HepG2 (cell line): ENCODE results near the gene GFPT2. TPM values are rescaled to one million over a fixed set of nuclear protein-coding genes. Genes with fewer than 3 reads are reported as not detected.
A peak's percentile ranks its signal among the peaks of the same experiment; 100 is the strongest.

ENCODE experiments used
- ATM ChIP-seq: fragments of 450-650 bp; IDR thresholded peaks from 2 replicates; pipeline ENCODE4 v1.7.1; 2017; ENCODE audit warnings: mild to moderate bottlenecking, borderline replicate concordance
- CEBPB ChIP-seq: IDR thresholded peaks from 2 replicates; pipeline ENCODE4 v1.6.1; 2011; ENCODE audit warnings: low read depth, low read length, improper control_type of control experiment, borderline replicate concordance
- EP300 ChIP-seq, 3 experiments: sonication (generic) in 1 of 3; formaldehyde crosslinking in 1 of 3; IDR thresholded peaks; 2 replicates each; pipeline versions ENCODE4 v1.5.1 to v1.6.1; 2011 to 2020; ENCODE audit warnings: low read depth in 2 of 3, low read length in 2 of 3, borderline replicate concordance in 1 of 3, improper control_type of control experiment in 1 of 3, mild to moderate bottlenecking in 1 of 3, missing genetic modification reagents in 1 of 3, moderate library complexity in 1 of 3
- ESRRA ChIP-seq: sonication (generic); formaldehyde crosslinking; IDR thresholded peaks from 2 replicates; pipeline ENCODE4 v1.5.1; 2020; ENCODE audit warnings: mild to moderate bottlenecking, low read depth, missing genetic modification reagents
- GLMP ChIP-seq: sonication (generic); formaldehyde crosslinking; IDR thresholded peaks from 2 replicates; pipeline ENCODE4 v1.9.0; 2021; ENCODE audit warnings: missing genetic modification reagents, mild to moderate bottlenecking, borderline replicate concordance
- GZF1 ChIP-seq: sonication (generic); formaldehyde crosslinking; IDR thresholded peaks from 2 replicates; pipeline ENCODE4 v1.5.1; 2020; ENCODE audit warnings: mild to moderate bottlenecking, missing genetic modification reagents
- HNF1B ChIP-seq: sonication (generic); formaldehyde crosslinking; IDR thresholded peaks from 2 replicates; pipeline ENCODE4 v1.5.1; 2020; ENCODE audit warnings: mild to moderate bottlenecking, moderate library complexity, missing genetic modification reagents
- HNF4A ChIP-seq: sonication (generic); formaldehyde crosslinking; IDR thresholded peaks from 2 replicates; pipeline ENCODE4 v1.4.0; 2020; ENCODE audit warnings: missing genetic modification reagents
- HNF4G ChIP-seq, 2 experiments: sonication (generic) in 1 of 2; formaldehyde crosslinking in 1 of 2; IDR thresholded peaks; 2 replicates each; pipeline versions ENCODE4 v1.4.0 to v1.6.1; 2011 to 2020; ENCODE audit warnings: borderline replicate concordance in 2 of 2, low read depth in 2 of 2, mild to moderate bottlenecking in 2 of 2, low read length in 1 of 2, missing genetic modification reagents in 1 of 2, moderate library complexity in 1 of 2
- MAFF ChIP-seq: IDR thresholded peaks from 2 replicates; pipeline ENCODE4 v1.6.1; 2011; ENCODE audit warnings: low read depth, low read length, improper control_type of control experiment
- MTA1 ChIP-seq: sonication (generic); formaldehyde crosslinking; IDR thresholded peaks from 2 replicates; pipeline ENCODE4 v1.4.0; 2020; ENCODE audit warnings: missing genetic modification reagents, mild to moderate bottlenecking, borderline replicate concordance
- NCOR1 ChIP-seq: fragments of 200-600 bp; sonication (generic); IDR thresholded peaks from 2 replicates; pipeline ENCODE4 v1.7.0; 2017; ENCODE audit warnings: antibody characterized with exemption, low read length, borderline replicate concordance
- NR2F2 ChIP-seq: IDR thresholded peaks from 2 replicates; pipeline ENCODE4 v1.6.1; 2012; ENCODE audit warnings: low read depth, inconsistent platforms, borderline replicate concordance
- NR2F6 ChIP-seq, 2 experiments: IDR thresholded peaks; 2 replicates each; pipeline ENCODE4 v1.6.1; 2016; ENCODE audit warnings: antibody characterized with exemption in 1 of 2, mild to moderate bottlenecking in 1 of 2
- SIN3A ChIP-seq: IDR thresholded peaks from 2 replicates; pipeline ENCODE4 v1.6.1; 2011; ENCODE audit warnings: low read depth, mild to moderate bottlenecking, control low read depth, low read length, borderline replicate concordance
- SOX13 ChIP-seq, 3 experiments: fragments of 450-650 bp in 1 of 3; sonication (generic) in 1 of 3; formaldehyde crosslinking in 1 of 3; IDR thresholded peaks in 2 of 3; conservative IDR thresholded peaks in 1 of 3; 2 replicates each; pipeline versions ENCODE4 v1.5.0 to v1.6.1; 2016 to 2020; ENCODE audit warnings: antibody characterized with exemption in 1 of 3, mild to moderate bottlenecking in 1 of 3, missing compliant biosample characterization in 1 of 3, missing genetic modification reagents in 1 of 3, moderate library complexity in 1 of 3
- SOX5 ChIP-seq: IDR thresholded peaks from 2 replicates; pipeline ENCODE4 v1.6.1; 2016; ENCODE audit warnings: borderline replicate concordance
- TAF1 ChIP-seq: sonication (generic); formaldehyde crosslinking; IDR thresholded peaks from 2 replicates; pipeline ENCODE4 v1.4.0; 2020; ENCODE audit warnings: missing genetic modification reagents
- TGIF2 ChIP-seq: IDR thresholded peaks from 2 replicates; pipeline ENCODE4 v1.6.1; 2016; ENCODE audit warnings: control low read depth, missing compliant biosample characterization
- ZBTB26 ChIP-seq: IDR thresholded peaks from 2 replicates; pipeline ENCODE4 v1.6.1; 2016; ENCODE audit warnings: missing compliant biosample characterization, missing genetic modification reagents, borderline replicate concordance
- ZNF143 ChIP-seq: sonication (generic); formaldehyde crosslinking; IDR thresholded peaks from 2 replicates; pipeline ENCODE4 v1.4.0; 2020; ENCODE audit warnings: missing genetic modification reagents
- ZNF17 ChIP-seq: sonication (generic); formaldehyde crosslinking; IDR thresholded peaks from 2 replicates; pipeline ENCODE4 v1.5.0; 2020; ENCODE audit warnings: mild to moderate bottlenecking, missing genetic modification reagents
- ZNF3 ChIP-seq: IDR thresholded peaks from 2 replicates; pipeline ENCODE4 v1.7.0; 2017; ENCODE audit warnings: inconsistent platforms
- ZSCAN12 ChIP-seq: sonication (generic); formaldehyde crosslinking; IDR thresholded peaks from 2 replicates; pipeline ENCODE4 v1.9.0; 2021; ENCODE audit warnings: mild to moderate bottlenecking, missing genetic modification reagents
- polyA plus RNA-seq, 8 experiments: library from polyadenylated mRNA; depleted of rRNA in 3 of 8; stranded (reverse) in 7 of 8; unstranded in 1 of 8; fragments of >200 nt; fragmentation: Illumina TruSeq in 4 of 8; extraction: Trizol in 4 of 8; gene quantifications; 2 replicates each; pipeline versions ENCODE4 v1.2.1 to v1.2.3, GENCODE V29; 2011 to 2016; ENCODE audit warnings: low read depth in 4 of 8, missing spikeins in 1 of 8, mixed read lengths in 1 of 8; ENCODE audit not compliant: insufficient read depth in 1 of 8
- total RNA-seq, 5 experiments: library from RNA; depleted of rRNA; stranded (reverse); fragments of >200 nt; fragmentation: Illumina TruSeq; extraction: Trizol; gene quantifications; 2 replicates each; pipeline ENCODE4 v1.2.3, GENCODE V29; 2016; ENCODE audit warnings: low read depth in 1 of 5

The GFPT2 gene
- total and polyA plus RNA-seq, 2 of the 13 experiments (the other 11 are each of a cell fraction or from before 2014, with no cell fraction given) = 0.18 TPM

- TF ChIP-seq ZSCAN12 (CRISPR knock-in tag) (no peak), GZF1 (CRISPR knock-in tag) (no peak), MTA1 (CRISPR knock-in tag) (no peak), ESRRA (peak; percentile 81; the same call in 1 of the 2 replicates), ZBTB26 (CRISPR knock-in tag) (no peak), SOX5 (CRISPR knock-in tag) (0 out of 2 replicates have a peak, but pooled peaks have one; percentile 8), HNF1B (no peak), HNF4G (IDR thresholded peaks at IDR 0.05; ENCODE audit: borderline replicate concordance, low read depth, low read length) (peak; percentile 69), HNF4G (CRISPR knock-in tag; IDR thresholded peaks at IDR 0.05; ENCODE audit: borderline replicate concordance, low read depth) (no peak), ATM (no peak), TGIF2 (CRISPR knock-in tag) (no peak), SOX13 (IDR thresholded peaks at IDR 0.05) (no peak), SOX13 (CRISPR knock-in tag; conservative IDR thresholded peaks at IDR 0.05 in 1 of 2, IDR thresholded peaks at IDR 0.05 in 1 of 2) (peak in 1 of 2 experiments; percentile 29; a peak in 1 of 4 replicates), GLMP (CRISPR knock-in tag) (no peak), NCOR1 (peak; percentile 84), HNF4A (CRISPR knock-in tag) (peak; percentile 75), NR2F2 (0 out of 2 replicates have a peak, but pooled peaks have one; percentile 29), TAF1 (no peak), NR2F6 (IDR thresholded peaks at IDR 0.05) (peak; percentile 60), NR2F6 (CRISPR knock-in tag; IDR thresholded peaks at IDR 0.05) (peak; percentile 46; the same call in 1 of the 2 replicates), ZNF17 (CRISPR knock-in tag) (no peak), ZNF3 (CRISPR knock-in tag) (no peak), ZNF143 (CRISPR knock-in tag) (no peak), SIN3A (no peak), MAFF (no peak), CEBPB (peak; percentile 23; the same call in 1 of the 2 replicates), EP300 (IDR thresholded peaks at IDR 0.05; ENCODE audit: low read depth in 2 of 2, low read length in 2 of 2) (0 out of 4 replicates have a peak, but pooled peaks of 1 of the 2 experiments have one; percentile 5), EP300 (CRISPR knock-in tag; IDR thresholded peaks at IDR 0.05; ENCODE audit: borderline replicate concordance) (no peak)
Measured at GRCh38 chr5:180297587-180298282, 55.4 kb downstream of the GFPT2 start (continued).
